WTC11 (cell line): ENCODE results near the gene NUP62.

ENCODE experiments used
- CREM ChIP-seq: sonication (generic); formaldehyde crosslinking; IDR thresholded peaks from 2 replicates; pipeline ENCODE4 v1.8.1; 2022; ENCODE audit warnings: mild to moderate bottlenecking, missing genetic modification reagents, moderate library complexity
- ERG ChIP-seq: fragments of 250-450 bp; sonication (Bioruptor Pico); IDR thresholded peaks from 2 replicates; pipeline ENCODE4 v1.8.0; 2021; ENCODE audit warnings: mild to moderate bottlenecking
- GABPB1 ChIP-seq: sonication (generic); formaldehyde crosslinking; IDR thresholded peaks from 2 replicates; pipeline ENCODE4 v1.8.1; 2023; ENCODE audit warnings: mild to moderate bottlenecking, missing genetic modification reagents
- NR2C2 ChIP-seq: sonication (generic); formaldehyde crosslinking; IDR thresholded peaks from 2 replicates; pipeline ENCODE4 v1.8.0; 2022; ENCODE audit warnings: mild to moderate bottlenecking, missing genetic modification reagents
- SP1 ChIP-seq: sonication (generic); formaldehyde crosslinking; conservative IDR thresholded peaks from 2 replicates; pipeline ENCODE4 v1.8.1; 2022; ENCODE audit warnings: missing genetic modification reagents
- TCF7 ChIP-seq: sonication (generic); formaldehyde crosslinking; IDR thresholded peaks from 2 replicates; pipeline ENCODE4 v1.8.0; 2022; ENCODE audit warnings: mild to moderate bottlenecking, low read depth, missing genetic modification reagents, moderate library complexity
- TF ChIP-seq, protein P1 (sequence below): fragments of 200-600 bp; IDR thresholded peaks from 2 replicates; pipeline ENCODE4 v1.8.0; 2022; ENCODE audit warnings: antibody characterized with exemption
- TF ChIP-seq, protein P2 (sequence below): sonication (generic); formaldehyde crosslinking; IDR thresholded peaks from 2 replicates; pipeline ENCODE4 v1.8.0; 2022; ENCODE audit warnings: missing genetic modification reagents
- TF ChIP-seq, protein P3 (sequence below): sonication (generic); formaldehyde crosslinking; IDR thresholded peaks from 2 replicates; pipeline ENCODE4 v1.8.1; 2023; ENCODE audit warnings: mild to moderate bottlenecking, missing genetic modification reagents, moderate library complexity
- TF ChIP-seq, protein P4 (sequence below): sonication (generic); formaldehyde crosslinking; IDR thresholded peaks from 2 replicates; pipeline ENCODE4 v1.8.1; 2022; ENCODE audit warnings: low read depth, mild to moderate bottlenecking, moderate library complexity, missing genetic modification reagents, borderline replicate concordance
- TF ChIP-seq, protein P5 (sequence below): sonication (generic); formaldehyde crosslinking; IDR thresholded peaks from 2 replicates; pipeline ENCODE4 v1.8.0; 2023; ENCODE audit warnings: mild to moderate bottlenecking, missing genetic modification reagents

GRCh38 chr19:49873834-49874233 lies 55.5 kb downstream of the NUP62 start:
- TF ChIP-seq, protein P1, sequence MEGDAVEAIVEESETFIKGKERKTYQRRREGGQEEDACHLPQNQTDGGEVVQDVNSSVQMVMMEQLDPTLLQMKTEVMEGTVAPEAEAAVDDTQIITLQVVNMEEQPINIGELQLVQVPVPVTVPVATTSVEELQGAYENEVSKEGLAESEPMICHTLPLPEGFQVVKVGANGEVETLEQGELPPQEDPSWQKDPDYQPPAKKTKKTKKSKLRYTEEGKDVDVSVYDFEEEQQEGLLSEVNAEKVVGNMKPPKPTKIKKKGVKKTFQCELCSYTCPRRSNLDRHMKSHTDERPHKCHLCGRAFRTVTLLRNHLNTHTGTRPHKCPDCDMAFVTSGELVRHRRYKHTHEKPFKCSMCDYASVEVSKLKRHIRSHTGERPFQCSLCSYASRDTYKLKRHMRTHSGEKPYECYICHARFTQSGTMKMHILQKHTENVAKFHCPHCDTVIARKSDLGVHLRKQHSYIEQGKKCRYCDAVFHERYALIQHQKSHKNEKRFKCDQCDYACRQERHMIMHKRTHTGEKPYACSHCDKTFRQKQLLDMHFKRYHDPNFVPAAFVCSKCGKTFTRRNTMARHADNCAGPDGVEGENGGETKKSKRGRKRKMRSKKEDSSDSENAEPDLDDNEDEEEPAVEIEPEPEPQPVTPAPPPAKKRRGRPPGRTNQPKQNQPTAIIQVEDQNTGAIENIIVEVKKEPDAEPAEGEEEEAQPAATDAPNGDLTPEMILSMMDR: no peak
- TF ChIP-seq, protein P2, sequence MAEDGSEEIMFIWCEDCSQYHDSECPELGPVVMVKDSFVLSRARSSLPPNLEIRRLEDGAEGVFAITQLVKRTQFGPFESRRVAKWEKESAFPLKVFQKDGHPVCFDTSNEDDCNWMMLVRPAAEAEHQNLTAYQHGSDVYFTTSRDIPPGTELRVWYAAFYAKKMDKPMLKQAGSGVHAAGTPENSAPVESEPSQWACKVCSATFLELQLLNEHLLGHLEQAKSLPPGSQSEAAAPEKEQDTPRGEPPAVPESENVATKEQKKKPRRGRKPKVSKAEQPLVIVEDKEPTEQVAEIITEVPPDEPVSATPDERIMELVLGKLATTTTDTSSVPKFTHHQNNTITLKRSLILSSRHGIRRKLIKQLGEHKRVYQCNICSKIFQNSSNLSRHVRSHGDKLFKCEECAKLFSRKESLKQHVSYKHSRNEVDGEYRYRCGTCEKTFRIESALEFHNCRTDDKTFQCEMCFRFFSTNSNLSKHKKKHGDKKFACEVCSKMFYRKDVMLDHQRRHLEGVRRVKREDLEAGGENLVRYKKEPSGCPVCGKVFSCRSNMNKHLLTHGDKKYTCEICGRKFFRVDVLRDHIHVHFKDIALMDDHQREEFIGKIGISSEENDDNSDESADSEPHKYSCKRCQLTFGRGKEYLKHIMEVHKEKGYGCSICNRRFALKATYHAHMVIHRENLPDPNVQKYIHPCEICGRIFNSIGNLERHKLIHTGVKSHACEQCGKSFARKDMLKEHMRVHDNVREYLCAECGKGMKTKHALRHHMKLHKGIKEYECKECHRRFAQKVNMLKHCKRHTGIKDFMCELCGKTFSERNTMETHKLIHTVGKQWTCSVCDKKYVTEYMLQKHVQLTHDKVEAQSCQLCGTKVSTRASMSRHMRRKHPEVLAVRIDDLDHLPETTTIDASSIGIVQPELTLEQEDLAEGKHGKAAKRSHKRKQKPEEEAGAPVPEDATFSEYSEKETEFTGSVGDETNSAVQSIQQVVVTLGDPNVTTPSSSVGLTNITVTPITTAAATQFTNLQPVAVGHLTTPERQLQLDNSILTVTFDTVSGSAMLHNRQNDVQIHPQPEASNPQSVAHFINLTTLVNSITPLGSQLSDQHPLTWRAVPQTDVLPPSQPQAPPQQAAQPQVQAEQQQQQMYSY: no peak
- TF ChIP-seq, protein P3, sequence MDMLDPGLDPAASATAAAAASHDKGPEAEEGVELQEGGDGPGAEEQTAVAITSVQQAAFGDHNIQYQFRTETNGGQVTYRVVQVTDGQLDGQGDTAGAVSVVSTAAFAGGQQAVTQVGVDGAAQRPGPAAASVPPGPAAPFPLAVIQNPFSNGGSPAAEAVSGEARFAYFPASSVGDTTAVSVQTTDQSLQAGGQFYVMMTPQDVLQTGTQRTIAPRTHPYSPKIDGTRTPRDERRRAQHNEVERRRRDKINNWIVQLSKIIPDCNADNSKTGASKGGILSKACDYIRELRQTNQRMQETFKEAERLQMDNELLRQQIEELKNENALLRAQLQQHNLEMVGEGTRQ (CRISPR knock-in tag): no peak
- TF ChIP-seq, protein P4, sequence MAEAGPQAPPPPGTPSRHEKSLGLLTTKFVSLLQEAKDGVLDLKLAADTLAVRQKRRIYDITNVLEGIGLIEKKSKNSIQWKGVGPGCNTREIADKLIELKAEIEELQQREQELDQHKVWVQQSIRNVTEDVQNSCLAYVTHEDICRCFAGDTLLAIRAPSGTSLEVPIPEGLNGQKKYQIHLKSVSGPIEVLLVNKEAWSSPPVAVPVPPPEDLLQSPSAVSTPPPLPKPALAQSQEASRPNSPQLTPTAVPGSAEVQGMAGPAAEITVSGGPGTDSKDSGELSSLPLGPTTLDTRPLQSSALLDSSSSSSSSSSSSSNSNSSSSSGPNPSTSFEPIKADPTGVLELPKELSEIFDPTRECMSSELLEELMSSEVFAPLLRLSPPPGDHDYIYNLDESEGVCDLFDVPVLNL: no peak
- no peak for TF ChIP-seq NR2C2 (CRISPR knock-in tag)
- no peak for TF ChIP-seq ERG (CRISPR knock-in tag)
- TF ChIP-seq SP1 (CRISPR knock-in tag): no peak
- TF ChIP-seq, protein P5, sequence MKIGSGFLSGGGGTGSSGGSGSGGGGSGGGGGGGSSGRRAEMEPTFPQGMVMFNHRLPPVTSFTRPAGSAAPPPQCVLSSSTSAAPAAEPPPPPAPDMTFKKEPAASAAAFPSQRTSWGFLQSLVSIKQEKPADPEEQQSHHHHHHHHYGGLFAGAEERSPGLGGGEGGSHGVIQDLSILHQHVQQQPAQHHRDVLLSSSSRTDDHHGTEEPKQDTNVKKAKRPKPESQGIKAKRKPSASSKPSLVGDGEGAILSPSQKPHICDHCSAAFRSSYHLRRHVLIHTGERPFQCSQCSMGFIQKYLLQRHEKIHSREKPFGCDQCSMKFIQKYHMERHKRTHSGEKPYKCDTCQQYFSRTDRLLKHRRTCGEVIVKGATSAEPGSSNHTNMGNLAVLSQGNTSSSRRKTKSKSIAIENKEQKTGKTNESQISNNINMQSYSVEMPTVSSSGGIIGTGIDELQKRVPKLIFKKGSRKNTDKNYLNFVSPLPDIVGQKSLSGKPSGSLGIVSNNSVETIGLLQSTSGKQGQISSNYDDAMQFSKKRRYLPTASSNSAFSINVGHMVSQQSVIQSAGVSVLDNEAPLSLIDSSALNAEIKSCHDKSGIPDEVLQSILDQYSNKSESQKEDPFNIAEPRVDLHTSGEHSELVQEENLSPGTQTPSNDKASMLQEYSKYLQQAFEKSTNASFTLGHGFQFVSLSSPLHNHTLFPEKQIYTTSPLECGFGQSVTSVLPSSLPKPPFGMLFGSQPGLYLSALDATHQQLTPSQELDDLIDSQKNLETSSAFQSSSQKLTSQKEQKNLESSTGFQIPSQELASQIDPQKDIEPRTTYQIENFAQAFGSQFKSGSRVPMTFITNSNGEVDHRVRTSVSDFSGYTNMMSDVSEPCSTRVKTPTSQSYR (CRISPR knock-in tag): no peak
- TF ChIP-seq GABPB1 (CRISPR knock-in tag): no peak
- no peak for TF ChIP-seq TCF7 (CRISPR knock-in tag)
- TF ChIP-seq CREM (CRISPR knock-in tag): no peak
